H9 (cell line): ENCODE measurements around the gene B3GNT5. TPM values are rescaled to one million over a fixed set of nuclear protein-coding genes. Genes with fewer than 3 reads are reported as not detected.

ENCODE experiments used
- DNase-seq: peaks from one replicate; pipeline ENCODE4 v3.0.0-alpha.2; 2017
- H2AFZ ChIP-seq: one replicate; pipeline ENCODE4 v1.6.1; 2013; ENCODE audit warnings: mild to moderate bottlenecking, low read length, control low read depth, moderate library complexity
- H2AK5ac ChIP-seq: 2 replicates; pipeline ENCODE4 v1.6.1; 2013; ENCODE audit warnings: low read length, control low read depth, mixed read lengths; ENCODE audit not compliant: insufficient read length
- H2BK120ac ChIP-seq: one replicate; pipeline ENCODE4 v1.6.1; 2013; ENCODE audit warnings: low read depth, mild to moderate bottlenecking, low read length, control low read depth, inconsistent platforms; ENCODE audit not compliant: poor library complexity, severe bottlenecking
- H2BK12ac ChIP-seq: 2 replicates; pipeline ENCODE4 v1.6.1; 2013; ENCODE audit warnings: low read length, control low read depth, mixed read lengths, low read depth; ENCODE audit not compliant: insufficient read length
- H2BK15ac ChIP-seq: 2 replicates; pipeline ENCODE4 v1.6.1; 2013; ENCODE audit warnings: low read depth, low read length, control low read depth
- H2BK20ac ChIP-seq: one replicate; pipeline ENCODE4 v1.6.1; 2013; ENCODE audit warnings: low read depth, mild to moderate bottlenecking, low read length, control low read depth, inconsistent platforms; ENCODE audit not compliant: poor library complexity, severe bottlenecking
- H2BK5ac ChIP-seq: 2 replicates; pipeline ENCODE4 v1.6.1; 2013; ENCODE audit warnings: low read length, control low read depth, mixed read lengths; ENCODE audit not compliant: insufficient read length
- H3K14ac ChIP-seq: 2 replicates; pipeline ENCODE4 v1.6.1; 2013; ENCODE audit warnings: low read length, control low read depth; ENCODE audit not compliant: insufficient read depth
- H3K18ac ChIP-seq: 2 replicates; pipeline ENCODE4 v1.6.1; 2013; ENCODE audit warnings: low read depth, mild to moderate bottlenecking, mixed read lengths, low read length, control low read depth; ENCODE audit not compliant: insufficient read length
- H3K23ac ChIP-seq: 2 replicates; pipeline ENCODE4 v1.6.1; 2013; ENCODE audit warnings: low read length, control low read depth, mixed read lengths, low read depth; ENCODE audit not compliant: insufficient read length
- H3K23me2 ChIP-seq: 2 replicates; pipeline ENCODE4 v1.6.1; 2013; ENCODE audit warnings: low read depth, mild to moderate bottlenecking, mixed read lengths, low read length, control low read depth; ENCODE audit not compliant: insufficient read length, poor library complexity, severe bottlenecking
- H3K27ac ChIP-seq: 2 replicates; pipeline ENCODE4 v1.5.1; 2013; ENCODE audit warnings: low read length, control low read depth, mixed read lengths, low read depth; ENCODE audit not compliant: insufficient read length
- H3K27me3 ChIP-seq: 2 replicates; pipeline ENCODE4 v1.6.1; 2013; ENCODE audit warnings: low read length, control low read depth, inconsistent platforms; ENCODE audit not compliant: insufficient read depth
- H3K4ac ChIP-seq: 2 replicates; pipeline ENCODE4 v1.6.1; 2013; ENCODE audit warnings: low read depth, mild to moderate bottlenecking, control low read depth, inconsistent platforms, low read length, moderate library complexity
- H3K4me1 ChIP-seq: 2 replicates; pipeline ENCODE4 v1.6.1; 2013; ENCODE audit warnings: low read length, control low read depth, inconsistent platforms; ENCODE audit not compliant: insufficient read depth
- H3K4me2 ChIP-seq: 2 replicates; pipeline ENCODE4 v1.6.1; 2013; ENCODE audit warnings: low read length, control low read depth, mixed read lengths; ENCODE audit not compliant: insufficient read length, insufficient read depth
- H3K56ac ChIP-seq: 2 replicates; pipeline ENCODE4 v1.6.1; 2013; ENCODE audit warnings: low read depth, mild to moderate bottlenecking, mixed read lengths, low read length, control low read depth; ENCODE audit not compliant: insufficient read length
- H3K79me1 ChIP-seq: 2 replicates; pipeline ENCODE4 v1.6.1; 2013; ENCODE audit warnings: low read depth, mild to moderate bottlenecking, moderate library complexity, low read length, control low read depth, inconsistent platforms; ENCODE audit not compliant: insufficient read depth, poor library complexity, severe bottlenecking
- H3K79me2 ChIP-seq: 2 replicates; pipeline ENCODE4 v1.6.1; 2013; ENCODE audit warnings: low read length, control low read depth, inconsistent platforms; ENCODE audit not compliant: insufficient read depth
- H3K9ac ChIP-seq: 2 replicates; pipeline ENCODE4 v1.6.1; 2013; ENCODE audit warnings: low read length, control low read depth, mixed read lengths; ENCODE audit not compliant: insufficient read length; ENCODE audit errors: extremely low read depth
- H3K9me3 ChIP-seq: one replicate; pipeline ENCODE4 v1.6.1; 2013; ENCODE audit warnings: low read depth, low read length, inconsistent platforms; ENCODE audit not compliant: control insufficient read depth
- H3T11ph ChIP-seq: one replicate; pipeline ENCODE4 v1.6.1; 2013; ENCODE audit warnings: mild to moderate bottlenecking, low read length, control low read depth, inconsistent platforms
- H4K20me1 ChIP-seq: one replicate; pipeline ENCODE4 v1.6.1; 2013; ENCODE audit not compliant: control insufficient read depth, insufficient read length, insufficient read depth
- H4K5ac ChIP-seq: 2 replicates; pipeline ENCODE4 v1.6.1; 2013; ENCODE audit warnings: low read depth, mild to moderate bottlenecking, mixed read lengths, low read length, control low read depth; ENCODE audit not compliant: insufficient read length
- H4K8ac ChIP-seq: replicated peaks from 2 replicates; pipeline ENCODE4 v1.6.1; 2013; ENCODE audit warnings: low read length, control low read depth, mixed read lengths, low read depth; ENCODE audit not compliant: insufficient read length
- H4K91ac ChIP-seq: 2 replicates; pipeline ENCODE4 v1.6.1; 2013; ENCODE audit warnings: low read depth, mild to moderate bottlenecking, moderate library complexity, mixed read lengths, low read length, control low read depth; ENCODE audit not compliant: insufficient read length
- H3K27ac Mint-ChIP-seq, 3 experiments: 2 replicates in 2 of 3; 3 replicates in 1 of 3; pipeline ENCODE4 v1.8.0; 2020 to 2021; ENCODE audit warnings: mixed read lengths in 3 of 3, mild to moderate bottlenecking in 1 of 3, moderate library complexity in 1 of 3
- H3K27me3 Mint-ChIP-seq: 2 replicates; pipeline ENCODE4 v1.8.0; 2021; ENCODE audit warnings: low read depth, mild to moderate bottlenecking, moderate library complexity, mixed read lengths
- H3K36me3 Mint-ChIP-seq, 3 experiments: 2 replicates in 2 of 3; 3 replicates in 1 of 3; pipeline ENCODE4 v1.8.0; 2020 to 2021; ENCODE audit warnings: low read depth in 3 of 3, mixed read lengths in 3 of 3; ENCODE audit not compliant: insufficient read depth in 1 of 3
- H3K4me1 Mint-ChIP-seq, 2 experiments: 2 replicates each; pipeline ENCODE4 v1.8.0; 2020; ENCODE audit warnings: mixed read lengths in 2 of 2
- H3K4me3 Mint-ChIP-seq, 2 experiments: 2 replicates in 1 of 2; 3 replicates in 1 of 2; pipeline ENCODE4 v1.8.0; 2020 to 2021; ENCODE audit warnings: mild to moderate bottlenecking in 2 of 2, mixed read lengths in 2 of 2, moderate library complexity in 1 of 2
- H3K9me3 Mint-ChIP-seq, 2 experiments: 2 replicates in 1 of 2; 3 replicates in 1 of 2; pipeline ENCODE4 v1.8.0; 2020; ENCODE audit warnings: mild to moderate bottlenecking in 2 of 2, mixed read lengths in 2 of 2, moderate library complexity in 1 of 2
- CTCF ChIP-seq: fragments of 200-600 bp; sonication (generic); conservative IDR thresholded peaks from 3 replicates; pipeline ENCODE4 v1.8.0; 2021; ENCODE audit warnings: antibody characterized with exemption, mild to moderate bottlenecking
- WGBS: extraction: QIAGEN DNeasy Blood & Tissue Kit; methylation state at CpG from one replicate; pipeline ENCODE4 v1.1.7; 2013; ENCODE audit warnings: missing lambda C conversion rate, low lambda C conversion rate, mixed read lengths; ENCODE audit not compliant: insufficient read length; ENCODE audit errors: extremely low coverage; 5-methylcytosine and 5-hydroxymethylcytosine counted together
- total RNA-seq: library from RNA; stranded (reverse); gene quantifications from 2 replicates; pipeline ENCODE4 v1.2.1, GENCODE V29; 2021

B3GNT5 gene
- total RNA-seq, 1 experiment from 2014 or later: 7.3 TPM

GRCh38 chr3:183290216-183290615 lies 37.2 kb downstream of the B3GNT5 start:
- no peak overlapping the region for H2BK20ac ChIP-seq

More at GRCh38 chr3:183290216-183290615, 37.2 kb downstream of the B3GNT5 start:
- Histone ChIP-seq H4K20me1 (no peaks in the 10 kb centered on the region), H3K79me1 (no peaks in the 10 kb centered on the region), H3K4ac (no peak overlapping the region), H3K4me2 (no peak overlapping the region), H3K23ac (no peak overlapping the region), H4K5ac (no peak overlapping the region), H3T11ph (no peak overlapping the region), H3K4me1 (no peaks in the 10 kb centered on the region), H2AK5ac (no peak overlapping the region), H2AFZ (no peak overlapping the region), H2BK12ac (no peak overlapping the region), H4K8ac (no peak overlapping the region), H4K91ac (no peak overlapping the region), H3K27me3 (no peaks in the 10 kb centered on the region), H3K27ac (no peak overlapping the region), H3K14ac (no peak overlapping the region), H2BK5ac (no peak overlapping the region), H3K23me2 (no peaks in the 10 kb centered on the region), H2BK15ac (no peak overlapping the region), H3K18ac (no peak overlapping the region), H3K79me2 (no peaks in the 10 kb centered on the region), H2BK120ac (no peak overlapping the region), H3K56ac (no peak overlapping the region), H3K9me3 (no peaks in the 10 kb centered on the region), H3K9ac (no peak overlapping the region)
- Mint-ChIP-seq H3K36me3 (peaks cover 0 to 14% (median 12%) of the 10 kb centered on the region in 3 experiments; a peak in 6 of 7 replicates), H3K4me3 (no peak overlapping the region), H3K27ac (peak overlapping the region in 1 of 3 experiments; percentile 36; a peak in 1 of 7 replicates), H3K9me3 (no peaks in the 10 kb centered on the region), H3K4me1 (no peaks in the 10 kb centered on the region), H3K27me3 (no peaks in the 10 kb centered on the region)
- TF ChIP-seq CTCF: no peak
- no peak for DNase-seq
- no CpG with 5 or more reads among the region's 2 CpGs for WGBS
